CD4-positive, alpha-beta T cell treated with Interferon alpha-2 for 1 hour (primary cell): ENCODE data around the gene PHTF1.
A peak's percentile ranks its signal among the peaks of the same experiment; 100 is the strongest.

Experiments
- DNase-seq, 2 donors: peaks; one replicate each; pipeline ENCODE4 v3.0.0-alpha.2; 2020 to 2022

PHTF1 gene

GRCh38 chr1:113759333-113760101 is at the start of gene PHTF1:
TSS of gene PHTF1 (minus strand) at chr1:113759486. CDS start at chr1:113758703, 783 bp downstream.
- peak; percentile 61 to 64 for DNase-seq

- no peak for DNase-seq
These were observed 49.3 kb upstream of the PHTF1 start for GRCh38 chr1:113808450-113809195.

GRCh38 chr1:113805639-113806038 is 46.4 kb upstream of the PHTF1 start:
- DNase-seq: no peak

- DNase-seq: no peak
These were observed 45.9 kb upstream of the PHTF1 start for GRCh38 chr1:113805256-113805531.

GRCh38 chr1:113804421-113805255 is 45.4 kb upstream of the PHTF1 start:
- no peak for DNase-seq

GRCh38 chr1:113802367-113803007 is 43.2 kb upstream of the PHTF1 start:
- no peak for DNase-seq

- DNase-seq: no peak
These were observed 41.2 kb upstream of the PHTF1 start for GRCh38 chr1:113800487-113800886.

GRCh38 chr1:113797472-113797871 is 38.2 kb upstream of the PHTF1 start:
- no peak for DNase-seq

- DNase-seq: no peak
These were observed 34.9 kb upstream of the PHTF1 start for GRCh38 chr1:113793878-113794834.

- DNase-seq: no peak
These were observed 33.7 kb upstream of the PHTF1 start for GRCh38 chr1:113792986-113793385.

- DNase-seq: peak in 1 of 2 donors; percentile 43
These were observed 33.2 kb upstream of the PHTF1 start for GRCh38 chr1:113792471-113792870.

GRCh38 chr1:113788802-113789201 is 29.5 kb upstream of the PHTF1 start:
- DNase-seq: no peak

- no peak for DNase-seq
These were observed 28.4 kb upstream of the PHTF1 start for GRCh38 chr1:113787663-113788062.

GRCh38 chr1:113786069-113786468 is 26.8 kb upstream of the PHTF1 start:
- DNase-seq: no peak

GRCh38 chr1:113784104-113784779 is 25.0 kb upstream of the PHTF1 start:
- peak in 1 of 2 donors; percentile 79 for DNase-seq

- peak; percentile 57 to 82 for DNase-seq
These were observed 24.2 kb upstream of the PHTF1 start for GRCh38 chr1:113783254-113784103.

- DNase-seq: no peak
These were observed 23.1 kb upstream of the PHTF1 start for GRCh38 chr1:113782406-113782805.

GRCh38 chr1:113780374-113781146 is 21.3 kb upstream of the PHTF1 start:
- DNase-seq: peak in 1 of 2 donors; percentile 59

GRCh38 chr1:113779542-113779941 is 20.3 kb upstream of the PHTF1 start:
- no peak for DNase-seq
